BE2C (cell line): Measurements from ENCODE around the gene RCHY1.

Experiments
- DNase-seq: peaks from one replicate; pipeline ENCODE4 v3.0.0-alpha.2; 2020
- H3K27me3 ChIP-seq: fragments of 250-450 bp; sonication (Bioruptor Pico); 2 replicates; pipeline ENCODE4 v1.5.1; 2020; ENCODE audit warnings: mild to moderate bottlenecking
- H3K36me3 ChIP-seq: fragments of 250-450 bp; sonication (Bioruptor Pico); 2 replicates; pipeline ENCODE4 v1.5.1; 2020; ENCODE audit warnings: mild to moderate bottlenecking
- H3K4me1 ChIP-seq: fragments of 250-450 bp; sonication (Bioruptor Pico); 2 replicates; pipeline ENCODE4 v1.5.1; 2020
- H3K4me3 ChIP-seq: 2 replicates; pipeline ENCODE4 v1.5.1; 2011; ENCODE audit warnings: low read depth, low read length
- H3K9me3 ChIP-seq: fragments of 250-450 bp; sonication (Bioruptor Pico); 2 replicates; pipeline ENCODE4 v1.5.1; 2020
- CTCF ChIP-seq: IDR thresholded peaks from 2 replicates; pipeline ENCODE4 v1.5.1; 2012; ENCODE audit warnings: mild to moderate bottlenecking, low read depth, low read length

The RCHY1 gene

DNA sequence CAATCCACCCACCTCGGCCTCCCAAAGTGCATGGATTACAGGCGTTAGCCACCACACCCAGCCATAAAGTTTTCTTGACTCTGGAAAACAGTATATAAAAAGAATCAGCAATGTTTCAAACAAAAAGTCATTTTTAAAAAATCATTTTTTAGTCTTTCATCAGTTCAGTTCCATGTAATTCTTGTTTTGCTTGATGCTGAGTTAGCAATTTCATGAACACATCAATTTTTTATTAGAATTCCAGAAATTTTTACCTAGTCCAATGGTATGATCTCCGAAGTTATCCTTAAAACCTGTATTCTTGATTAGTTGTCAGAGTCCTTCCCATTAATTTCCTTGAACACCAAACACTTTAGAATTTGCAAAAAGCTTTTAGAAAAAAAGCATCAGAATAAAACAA, 56.8 kb downstream of the RCHY1 start:
- Histone ChIP-seq H3K4me3 (no peak overlapping the region), H3K27me3 (no peaks in the 10 kb centered on the region; the same call in 1 of the 2 replicates), H3K36me3 (no peaks in the 10 kb centered on the region), H3K4me1 (no peaks in the 10 kb centered on the region), H3K9me3 (no peaks in the 10 kb centered on the region)
- no peak for DNase-seq
- no peak for TF ChIP-seq CTCF

GRCh38 chr4:75434105-75434504, 80.1 kb downstream of the RCHY1 start:
- no peaks in the 10 kb centered on the region for H3K9me3 ChIP-seq
- TF ChIP-seq CTCF = no peak
- H3K36me3 ChIP-seq = no peaks in the 10 kb centered on the region
- DNase-seq = no peak
- H3K4me1 ChIP-seq = no peaks in the 10 kb centered on the region
- H3K27me3 ChIP-seq = no peaks in the 10 kb centered on the region
- no peak overlapping the region for H3K4me3 ChIP-seq

- H3K27me3 ChIP-seq = no peaks in the 10 kb centered on the region
- no peaks in the 10 kb centered on the region for H3K4me1 ChIP-seq
- H3K9me3 ChIP-seq = no peaks in the 10 kb centered on the region
- H3K36me3 ChIP-seq = no peaks in the 10 kb centered on the region
- peak; percentile 22 for DNase-seq
- peak; percentile 65 for TF ChIP-seq CTCF
- H3K4me3 ChIP-seq = no peak overlapping the region
Observed at GRCh38 chr4:75432683-75433082, 81.5 kb downstream of the RCHY1 start.

- H3K9me3 ChIP-seq = no peaks in the 10 kb centered on the region
- TF ChIP-seq CTCF = no peak
- H3K4me3 ChIP-seq = no peak overlapping the region
- DNase-seq = no peak
- H3K27me3 ChIP-seq = no peaks in the 10 kb centered on the region
- H3K4me1 ChIP-seq = no peaks in the 10 kb centered on the region
- no peaks in the 10 kb centered on the region for H3K36me3 ChIP-seq
Observed at GRCh38 chr4:75429208-75429607, 85.0 kb downstream of the RCHY1 start.
